ENCODE data around the gene PPP1R3F.

DNA sequence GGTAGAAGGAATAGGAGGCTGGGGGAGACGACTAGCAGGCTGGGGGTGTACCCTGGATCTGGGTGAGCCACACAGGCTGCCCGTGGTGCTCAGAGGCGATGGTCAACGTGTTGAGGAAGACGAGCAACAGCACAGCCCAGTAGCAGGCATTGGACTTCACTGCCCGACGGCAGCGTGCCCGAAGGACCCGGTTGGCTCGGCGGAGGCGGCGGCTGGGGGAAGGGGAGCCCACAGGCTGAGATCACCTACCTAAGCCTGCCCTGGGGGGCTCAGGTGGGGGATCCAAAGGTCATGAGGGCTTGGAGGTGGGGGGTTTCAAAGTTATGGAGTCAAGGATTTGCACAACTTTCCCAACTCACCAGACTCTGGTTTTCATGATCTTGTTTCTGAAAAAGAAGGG, 43.7 kb upstream of the PPP1R3F start:
- TF ChIP-seq, protein P1, sequence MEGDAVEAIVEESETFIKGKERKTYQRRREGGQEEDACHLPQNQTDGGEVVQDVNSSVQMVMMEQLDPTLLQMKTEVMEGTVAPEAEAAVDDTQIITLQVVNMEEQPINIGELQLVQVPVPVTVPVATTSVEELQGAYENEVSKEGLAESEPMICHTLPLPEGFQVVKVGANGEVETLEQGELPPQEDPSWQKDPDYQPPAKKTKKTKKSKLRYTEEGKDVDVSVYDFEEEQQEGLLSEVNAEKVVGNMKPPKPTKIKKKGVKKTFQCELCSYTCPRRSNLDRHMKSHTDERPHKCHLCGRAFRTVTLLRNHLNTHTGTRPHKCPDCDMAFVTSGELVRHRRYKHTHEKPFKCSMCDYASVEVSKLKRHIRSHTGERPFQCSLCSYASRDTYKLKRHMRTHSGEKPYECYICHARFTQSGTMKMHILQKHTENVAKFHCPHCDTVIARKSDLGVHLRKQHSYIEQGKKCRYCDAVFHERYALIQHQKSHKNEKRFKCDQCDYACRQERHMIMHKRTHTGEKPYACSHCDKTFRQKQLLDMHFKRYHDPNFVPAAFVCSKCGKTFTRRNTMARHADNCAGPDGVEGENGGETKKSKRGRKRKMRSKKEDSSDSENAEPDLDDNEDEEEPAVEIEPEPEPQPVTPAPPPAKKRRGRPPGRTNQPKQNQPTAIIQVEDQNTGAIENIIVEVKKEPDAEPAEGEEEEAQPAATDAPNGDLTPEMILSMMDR (IDR thresholded peaks at IDR 0.05) = no peak
- TF ChIP-seq POLR2A (IDR thresholded peaks at IDR 0.05) = no peak

Measured in esophagus squamous epithelium (tissue), 4 donors.